GM21526 (cell line): Measurements from ENCODE around the gene IFI16.

Source experiments
- ATAC-seq: cut with Tn5 transposase; IDR thresholded peaks from one replicate; pipeline ENCODE4 v1.9.1; 2021; ENCODE audit warnings: moderate library complexity; ENCODE audit not compliant: unreplicated experiment, low FRiP score

IFI16 gene

GRCh38 chr1:159055181-159055641, 45.5 kb downstream of the IFI16 start:
- ATAC-seq: no peak

GRCh38 chr1:159056069-159056698, 46.5 kb downstream of the IFI16 start:
- no peak for ATAC-seq

- ATAC-seq: no peak
These were observed 49.0 kb downstream of the IFI16 start for GRCh38 chr1:159058751-159059150.

GRCh38 chr1:159065106-159065505, 55.4 kb downstream of the IFI16 start:
- ATAC-seq: no peak

GRCh38 chr1:159066108-159066507, 56.4 kb downstream of the IFI16 start:
- ATAC-seq: no peak

GRCh38 chr1:159067699-159068621, 58.3 kb downstream of the IFI16 start:
- peak; percentile 84 for ATAC-seq

GRCh38 chr1:159068886-159069285, 59.2 kb downstream of the IFI16 start:
- ATAC-seq: no peak

- ATAC-seq: no peak
These were observed 62.4 kb downstream of the IFI16 start for GRCh38 chr1:159071970-159072582.

- peak; percentile 84 for ATAC-seq
These were observed 66.9 kb downstream of the IFI16 start, which contains the start of gene AIM2 for GRCh38 chr1:159076438-159077119. AIM2 (minus strand) TSS chr1:159076766; CDS start chr1:159073499, 3,267 bp downstream.

- ATAC-seq: peak; percentile 79
These were observed 67.6 kb downstream of the IFI16 start for GRCh38 chr1:159077120-159077961.

GRCh38 chr1:159079525-159079924, 69.8 kb downstream of the IFI16 start:
- no peak for ATAC-seq

- ATAC-seq: no peak
These were observed 71.9 kb downstream of the IFI16 start for GRCh38 chr1:159081626-159082025.

GRCh38 chr1:159083013-159083412, 73.3 kb downstream of the IFI16 start:
- no peak for ATAC-seq

- ATAC-seq: no peak
These were observed 74.4 kb downstream of the IFI16 start for GRCh38 chr1:159084152-159084551.

GRCh38 chr1:159084867-159085266, 75.2 kb downstream of the IFI16 start:
- ATAC-seq: no peak

GRCh38 chr1:159088050-159088449, 78.3 kb downstream of the IFI16 start:
- no peak for ATAC-seq

- ATAC-seq: no peak
These were observed 79.0 kb downstream of the IFI16 start for GRCh38 chr1:159088546-159089183.

GRCh38 chr1:159089184-159089791, 79.6 kb downstream of the IFI16 start:
- ATAC-seq: no peak
